Hematopoietic multipotent progenitor cell treated with erythropoietin and hydrocortisone succinate and interleukin-3 and kit ligand, for 8 days (in vitro differentiated cells): ENCODE data around the gene FOXP2.
"Not testable (repeated sequence)": the region's sequence is repeated elsewhere in the genome, so short reads cannot be mapped to it uniquely, and the experiment has no call there.

Source experiments
- DNase-seq: peaks from one replicate; pipeline ENCODE4 v3.0.0-alpha.2; 2015

Gene FOXP2

GRCh38 chr7:114414156-114415063, at the start of gene FOXP2:
TSS of gene FOXP2 (plus strand) at chr7:114414815. CDS start at chr7:114426512, 11,697 bp downstream.
- no peak for DNase-seq

- DNase-seq: no peak
These were observed 48.8 kb upstream of the FOXP2 start for GRCh38 chr7:114365791-114366190.

DNA sequence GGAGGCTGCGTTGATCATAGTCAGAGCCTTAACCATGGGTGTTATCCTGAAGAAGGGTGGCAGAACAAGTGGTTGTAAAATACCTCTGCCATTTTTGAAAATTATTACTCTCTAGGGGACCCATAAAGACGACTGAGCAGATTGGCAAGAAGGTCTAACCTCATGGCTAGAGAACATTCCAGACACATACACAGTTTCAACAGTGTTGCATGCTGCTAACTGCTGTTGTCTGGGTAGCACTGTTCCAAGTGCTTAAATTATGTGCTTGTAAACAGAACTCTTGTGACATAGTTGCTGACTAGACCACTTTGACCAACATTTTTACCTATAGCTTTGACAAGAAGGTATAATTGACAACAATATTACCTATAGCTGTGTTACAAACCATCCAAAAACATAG, 46.1 kb upstream of the FOXP2 start:
- DNase-seq: no peak

DNA sequence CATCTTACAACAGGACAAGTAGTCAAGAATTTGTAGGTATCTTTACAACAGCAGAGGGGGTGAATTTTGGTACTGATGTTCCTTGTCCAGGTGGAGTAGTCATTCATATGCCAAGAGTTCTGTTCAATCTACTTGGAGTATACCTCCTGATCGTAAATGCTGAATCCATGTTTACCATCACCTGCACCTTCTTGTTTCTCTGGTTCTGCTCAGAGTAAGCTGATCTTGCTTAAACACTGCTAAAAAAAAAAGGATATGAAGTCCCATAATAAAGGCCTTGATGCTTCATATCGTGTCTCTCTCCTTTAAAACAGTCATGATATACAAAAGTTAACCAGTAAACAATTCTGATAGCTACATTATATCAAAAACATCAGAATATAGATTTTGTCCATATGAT, 45.3 kb upstream of the FOXP2 start:
- DNase-seq: no peak

DNA sequence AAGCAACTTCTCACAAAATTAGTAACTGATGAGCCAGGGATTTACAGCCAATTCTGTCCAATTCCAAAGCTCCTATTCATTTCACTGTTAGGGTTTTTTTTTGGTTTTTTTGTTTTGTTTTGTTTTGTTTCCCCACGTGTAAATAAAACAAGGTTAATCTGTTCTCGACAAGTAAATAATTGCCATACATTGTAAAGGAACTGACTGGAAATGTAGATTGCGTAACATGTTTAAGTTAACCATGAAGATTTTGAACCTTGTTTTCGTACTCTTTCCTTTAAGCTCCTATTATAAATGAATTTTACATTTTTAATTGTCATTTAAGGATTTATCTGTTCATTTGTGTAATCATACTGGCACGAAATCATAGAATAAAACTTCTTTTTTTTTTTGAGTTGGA, 42.0 kb upstream of the FOXP2 start:
- DNase-seq: no peak

DNA sequence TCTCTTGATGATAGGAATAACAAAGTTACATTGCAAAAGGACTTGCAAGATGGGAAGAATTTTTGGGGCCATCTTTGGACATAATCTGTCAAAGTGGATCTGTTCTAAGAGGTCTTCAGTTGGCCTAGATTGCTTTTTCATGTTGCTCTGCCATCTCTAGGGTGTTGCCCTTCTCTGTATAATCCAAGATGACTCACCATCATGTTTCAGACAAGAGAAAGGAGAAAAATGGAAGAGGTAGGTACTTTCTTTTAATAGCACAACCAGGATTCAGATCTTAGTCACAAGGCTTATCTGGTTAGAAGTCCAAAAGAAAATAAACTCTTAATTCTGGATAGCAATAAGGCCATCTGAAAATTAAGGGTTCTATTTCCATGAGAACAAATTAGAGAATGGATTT, 38.7 kb upstream of the FOXP2 start:
- no peak for DNase-seq

GRCh38 chr7:114383946-114384345, 30.7 kb upstream of the FOXP2 start:
- not testable (repeated sequence) for DNase-seq

DNA sequence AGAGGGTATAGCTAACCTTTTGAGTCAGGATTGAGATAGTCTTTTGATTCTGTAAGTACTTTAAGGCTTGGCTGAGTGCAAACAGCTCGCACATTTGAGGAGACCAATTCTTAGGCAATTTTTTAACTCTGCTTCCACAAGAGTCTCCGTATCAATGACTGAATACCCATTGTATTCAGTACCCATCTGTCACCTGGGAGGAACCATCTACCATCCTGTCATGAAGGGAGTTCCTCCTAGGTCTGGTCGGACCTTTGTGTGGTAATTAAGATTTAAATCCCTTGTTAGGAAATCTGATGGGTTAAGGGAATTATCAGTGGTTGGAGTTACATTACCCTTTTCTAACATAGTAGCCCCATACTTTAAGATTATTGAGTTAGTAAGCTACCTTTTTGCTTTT, 30.3 kb upstream of the FOXP2 start:
- DNase-seq: not testable (repeated sequence)

GRCh38 chr7:114388021-114388420, 26.6 kb upstream of the FOXP2 start:
- no peak for DNase-seq

DNA sequence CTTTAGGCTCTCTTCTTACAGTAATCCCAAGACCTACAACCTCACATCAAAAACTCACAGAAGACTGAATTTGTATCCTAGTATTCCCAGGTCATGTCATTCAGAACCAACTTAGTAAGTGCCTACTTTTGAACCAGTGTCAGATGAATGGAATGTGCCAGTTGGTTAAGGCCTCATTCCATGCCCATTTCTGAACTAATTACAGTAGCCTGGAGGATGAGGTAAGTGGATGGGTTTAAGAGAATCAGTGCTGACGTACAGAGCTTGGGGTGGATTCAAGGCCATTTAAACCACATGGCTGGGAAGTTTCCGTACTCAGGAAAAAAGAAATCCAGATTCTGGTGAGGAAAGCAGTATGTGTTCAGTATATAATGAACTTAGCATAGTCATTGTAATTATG, 21.9 kb upstream of the FOXP2 start:
- DNase-seq: no peak

- DNase-seq: no peak
These were observed 11.6 kb upstream of the FOXP2 start for GRCh38 chr7:114402876-114403635.

GRCh38 chr7:114405427-114405826, 9.2 kb upstream of the FOXP2 start:
- no peak for DNase-seq

GRCh38 chr7:114409750-114410149, 4.9 kb upstream of the FOXP2 start:
- DNase-seq: no peak

DNA sequence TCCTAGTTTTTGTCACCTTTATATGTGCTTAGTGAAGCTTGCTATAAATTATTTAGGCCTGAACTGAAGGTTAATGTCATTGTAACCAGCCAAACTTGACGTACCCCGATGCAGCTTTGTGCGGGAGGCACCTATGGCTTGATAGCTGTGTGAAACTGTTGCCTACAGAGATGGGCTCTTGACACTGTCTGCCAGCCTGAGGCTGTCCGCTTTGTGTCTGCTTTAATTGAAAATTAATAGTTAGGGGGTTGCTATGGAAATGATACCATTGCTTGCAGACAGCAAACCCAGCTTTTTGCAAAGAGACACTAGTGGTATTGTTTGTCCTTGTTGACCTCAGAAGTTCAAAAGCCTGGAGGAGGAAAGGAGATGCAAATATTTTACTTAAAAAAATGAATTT, 2.1 kb upstream of the FOXP2 start:
- no peak for DNase-seq

DNA sequence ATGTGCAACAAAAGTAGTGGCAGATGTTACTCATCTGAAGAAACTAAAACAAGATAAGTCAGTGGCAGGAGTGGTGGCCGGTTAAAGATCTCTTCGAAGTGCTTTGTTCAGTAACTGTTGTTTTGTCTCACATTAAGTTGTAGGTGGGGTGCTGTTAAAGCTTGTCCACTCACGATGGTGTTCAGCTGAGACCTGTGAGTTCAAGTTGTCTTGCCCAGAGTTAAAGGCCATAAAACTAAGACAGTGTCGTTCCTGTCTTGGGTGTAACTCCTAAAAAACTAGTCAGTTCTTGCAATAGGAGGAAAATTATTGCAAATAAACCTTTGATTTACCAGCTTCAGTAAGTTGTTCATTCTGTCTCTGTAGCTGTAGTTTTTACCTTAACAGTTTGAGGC, 857 bp upstream of the FOXP2 start:
- DNase-seq: no peak

GRCh38 chr7:114415064-114415989, 712 bp downstream of the FOXP2 start:
- no peak for DNase-seq

DNA sequence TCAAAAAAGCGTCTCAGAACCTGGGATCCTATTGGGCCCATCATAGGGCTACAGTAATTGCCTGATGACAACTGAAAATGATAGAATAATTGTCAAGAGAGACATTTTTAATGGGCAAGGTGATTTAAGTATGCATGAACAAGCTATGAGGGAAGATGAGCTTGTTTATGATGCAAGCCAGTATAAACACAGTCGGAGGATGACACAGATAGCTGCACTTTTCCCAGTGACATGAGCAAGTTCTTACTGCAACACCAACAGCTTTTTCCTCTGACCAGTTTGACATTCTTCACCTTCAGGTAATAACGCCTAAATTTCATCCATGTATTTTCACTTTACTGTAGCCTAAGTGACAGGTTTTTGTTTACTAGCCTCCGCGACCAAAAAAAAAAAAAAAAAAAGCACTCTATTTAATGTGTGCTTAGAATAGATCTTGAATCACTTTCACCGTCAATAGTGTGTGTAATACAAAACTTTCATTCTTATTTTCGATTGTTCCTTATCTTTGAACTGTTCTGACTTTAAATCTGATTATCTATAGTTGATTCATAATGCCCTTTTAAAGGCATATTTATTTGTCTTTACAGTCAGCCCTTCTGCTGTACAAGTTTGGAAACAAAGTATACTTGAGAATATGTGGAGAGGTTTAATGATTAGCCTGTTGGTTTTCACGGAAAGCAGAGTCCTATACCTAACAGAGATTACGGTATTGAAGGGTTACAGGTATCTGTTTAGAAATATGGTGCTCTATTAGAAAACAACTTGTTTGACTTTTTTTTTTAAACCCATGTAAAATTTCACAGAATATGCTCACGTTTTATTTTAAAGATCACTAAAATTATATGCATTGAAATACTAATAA, 1.7 kb downstream of the FOXP2 start:
- no peak for DNase-seq

DNA sequence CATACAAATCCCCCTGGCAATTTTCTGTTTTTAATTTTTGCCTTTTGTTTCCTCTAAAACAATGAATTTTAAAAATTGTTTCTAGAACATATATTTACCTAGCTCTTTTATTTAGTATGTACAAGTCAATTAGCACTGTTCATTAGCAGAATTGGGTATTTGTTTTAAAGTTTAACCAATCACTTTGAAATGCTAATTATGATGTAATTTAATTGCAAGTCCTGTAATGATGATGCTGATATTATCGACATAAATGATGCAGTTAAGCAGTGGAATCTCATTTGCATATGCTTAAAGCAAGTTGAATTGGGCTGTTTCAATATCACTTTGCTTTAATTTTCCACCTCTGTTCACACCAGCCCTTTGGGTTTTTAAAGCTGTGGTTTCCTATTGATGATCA, 2.7 kb downstream of the FOXP2 start:
- DNase-seq: no peak

DNA sequence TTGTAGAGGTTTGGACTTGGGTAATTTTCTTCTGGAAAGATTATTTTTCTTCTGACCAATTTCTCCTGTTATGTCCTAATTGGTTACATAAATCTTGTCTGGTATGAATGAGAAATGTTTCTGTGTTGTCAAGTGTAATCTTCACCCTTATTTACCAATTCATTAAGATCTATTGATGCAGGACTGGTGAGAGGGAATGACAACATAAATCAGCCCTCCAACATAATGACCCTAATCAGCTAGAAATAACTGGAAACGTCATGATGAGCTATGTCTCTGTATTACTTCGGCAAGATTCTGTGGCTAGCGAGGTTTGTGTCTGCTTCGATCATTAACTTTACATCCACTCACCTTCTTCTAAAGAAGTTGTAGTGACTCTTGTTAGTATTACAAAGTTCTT, 3.5 kb downstream of the FOXP2 start:
- no peak for DNase-seq

DNA sequence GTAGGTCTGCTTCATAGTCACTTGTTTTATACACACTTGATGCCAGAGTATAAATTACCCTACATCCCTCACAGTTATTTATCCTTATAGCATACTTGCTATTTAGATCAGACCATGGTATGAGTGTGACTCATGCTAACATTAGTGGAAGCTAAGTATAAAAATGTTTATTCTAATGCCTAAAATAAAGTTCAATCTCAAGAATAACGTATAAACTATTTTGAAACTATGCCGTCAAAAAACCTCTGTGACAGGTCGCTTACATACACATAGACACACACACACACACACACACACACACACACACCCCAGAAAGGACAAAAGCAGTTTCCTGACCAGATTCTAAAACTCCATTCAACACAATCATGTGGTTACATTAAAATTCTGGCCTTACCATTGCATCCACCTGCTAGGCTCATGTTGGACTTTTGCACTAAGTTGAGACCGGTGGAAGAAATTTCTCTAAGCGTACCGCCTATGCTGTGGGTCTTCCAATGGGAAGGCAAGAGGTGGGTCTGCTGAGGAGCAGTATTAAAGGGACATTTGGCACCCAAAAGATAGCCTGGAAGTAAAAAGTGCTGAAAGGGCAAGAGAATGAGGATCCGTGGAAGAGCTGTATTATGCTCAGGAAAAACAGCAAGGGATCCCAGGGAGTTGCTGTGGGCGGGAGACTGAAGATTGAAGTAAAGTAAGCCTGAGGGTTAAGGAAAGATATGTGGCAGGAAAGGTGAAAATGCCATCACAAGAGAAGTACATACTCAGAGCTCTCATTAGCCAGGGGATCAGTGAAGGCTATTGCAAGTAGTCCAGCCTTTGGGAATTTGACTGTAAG, 5.0 kb downstream of the FOXP2 start:
- DNase-seq: no peak
